HG03280 (cell line): ENCODE results near the gene SMAD6.
"Not testable (repeated sequence)": the region's sequence is repeated elsewhere in the genome, so short reads cannot be mapped to it uniquely, and the experiment has no call there.

Experiments
- ATAC-seq: cut with Tn5 transposase; IDR thresholded peaks from one replicate; pipeline ENCODE4 v1.9.1; 2021; ENCODE audit warnings: mild to moderate bottlenecking, moderate library complexity; ENCODE audit not compliant: unreplicated experiment

The SMAD6 gene

GRCh38 chr15:66755298-66756068 is 53.4 kb downstream of the SMAD6 start:
- ATAC-seq: no peak

GRCh38 chr15:66756295-66756694 is 54.3 kb downstream of the SMAD6 start:
- ATAC-seq: no peak

GRCh38 chr15:66757030-66757429 is 55.0 kb downstream of the SMAD6 start:
- no peak for ATAC-seq

GRCh38 chr15:66757521-66757920 is 55.5 kb downstream of the SMAD6 start:
- no peak for ATAC-seq

GRCh38 chr15:66758217-66758616 is 56.2 kb downstream of the SMAD6 start:
- ATAC-seq: not testable (repeated sequence)

GRCh38 chr15:66758844-66759243 is 56.8 kb downstream of the SMAD6 start:
- ATAC-seq: no peak

GRCh38 chr15:66760097-66760967 is 58.3 kb downstream of the SMAD6 start:
- ATAC-seq: no peak

- no peak for ATAC-seq
Measured at GRCh38 chr15:66760968-66761725, 59.1 kb downstream of the SMAD6 start.

- ATAC-seq: no peak
Measured at GRCh38 chr15:66761726-66762595, 59.9 kb downstream of the SMAD6 start.

GRCh38 chr15:66763186-66764071 is 61.4 kb downstream of the SMAD6 start:
- ATAC-seq: no peak

GRCh38 chr15:66764072-66764786 is 62.2 kb downstream of the SMAD6 start:
- ATAC-seq: no peak

GRCh38 chr15:66765478-66766281 is 63.6 kb downstream of the SMAD6 start:
- no peak for ATAC-seq

GRCh38 chr15:66766282-66767230 is 64.5 kb downstream of the SMAD6 start:
- ATAC-seq: no peak

GRCh38 chr15:66767240-66767659 is 65.2 kb downstream of the SMAD6 start:
- no peak for ATAC-seq

- ATAC-seq: no peak
Measured at GRCh38 chr15:66768987-66769386, 67.0 kb downstream of the SMAD6 start.

GRCh38 chr15:66770518-66771350 is 68.7 kb downstream of the SMAD6 start:
- ATAC-seq: no peak
